H9 (cell line): Measurements from ENCODE around the gene DCDC1. TPM values are rescaled to one million over a fixed set of nuclear protein-coding genes. Genes with fewer than 3 reads are reported as not detected.

Experiments used
- DNase-seq: peaks from one replicate; pipeline ENCODE4 v3.0.0-alpha.2; 2017
- H2AFZ ChIP-seq: one replicate; pipeline ENCODE4 v1.6.1; 2013; ENCODE audit warnings: mild to moderate bottlenecking, low read length, control low read depth, moderate library complexity
- H2AK5ac ChIP-seq: 2 replicates; pipeline ENCODE4 v1.6.1; 2013; ENCODE audit warnings: low read length, control low read depth, mixed read lengths; ENCODE audit not compliant: insufficient read length
- H2BK120ac ChIP-seq: one replicate; pipeline ENCODE4 v1.6.1; 2013; ENCODE audit warnings: low read depth, mild to moderate bottlenecking, low read length, control low read depth, inconsistent platforms; ENCODE audit not compliant: poor library complexity, severe bottlenecking
- H2BK12ac ChIP-seq: 2 replicates; pipeline ENCODE4 v1.6.1; 2013; ENCODE audit warnings: low read length, control low read depth, mixed read lengths, low read depth; ENCODE audit not compliant: insufficient read length
- H2BK15ac ChIP-seq: 2 replicates; pipeline ENCODE4 v1.6.1; 2013; ENCODE audit warnings: low read depth, low read length, control low read depth
- H2BK20ac ChIP-seq: one replicate; pipeline ENCODE4 v1.6.1; 2013; ENCODE audit warnings: low read depth, mild to moderate bottlenecking, low read length, control low read depth, inconsistent platforms; ENCODE audit not compliant: poor library complexity, severe bottlenecking
- H2BK5ac ChIP-seq: 2 replicates; pipeline ENCODE4 v1.6.1; 2013; ENCODE audit warnings: low read length, control low read depth, mixed read lengths; ENCODE audit not compliant: insufficient read length
- H3K14ac ChIP-seq: 2 replicates; pipeline ENCODE4 v1.6.1; 2013; ENCODE audit warnings: low read length, control low read depth; ENCODE audit not compliant: insufficient read depth
- H3K18ac ChIP-seq: 2 replicates; pipeline ENCODE4 v1.6.1; 2013; ENCODE audit warnings: low read depth, mild to moderate bottlenecking, mixed read lengths, low read length, control low read depth; ENCODE audit not compliant: insufficient read length
- H3K23ac ChIP-seq: 2 replicates; pipeline ENCODE4 v1.6.1; 2013; ENCODE audit warnings: low read length, control low read depth, mixed read lengths, low read depth; ENCODE audit not compliant: insufficient read length
- H3K23me2 ChIP-seq: 2 replicates; pipeline ENCODE4 v1.6.1; 2013; ENCODE audit warnings: low read depth, mild to moderate bottlenecking, mixed read lengths, low read length, control low read depth; ENCODE audit not compliant: insufficient read length, poor library complexity, severe bottlenecking
- H3K27ac ChIP-seq: 2 replicates; pipeline ENCODE4 v1.5.1; 2013; ENCODE audit warnings: low read length, control low read depth, mixed read lengths, low read depth; ENCODE audit not compliant: insufficient read length
- H3K27me3 ChIP-seq: 2 replicates; pipeline ENCODE4 v1.6.1; 2013; ENCODE audit warnings: low read length, control low read depth, inconsistent platforms; ENCODE audit not compliant: insufficient read depth
- H3K4ac ChIP-seq: 2 replicates; pipeline ENCODE4 v1.6.1; 2013; ENCODE audit warnings: low read depth, mild to moderate bottlenecking, control low read depth, inconsistent platforms, low read length, moderate library complexity
- H3K4me1 ChIP-seq: 2 replicates; pipeline ENCODE4 v1.6.1; 2013; ENCODE audit warnings: low read length, control low read depth, inconsistent platforms; ENCODE audit not compliant: insufficient read depth
- H3K4me2 ChIP-seq: 2 replicates; pipeline ENCODE4 v1.6.1; 2013; ENCODE audit warnings: low read length, control low read depth, mixed read lengths; ENCODE audit not compliant: insufficient read length, insufficient read depth
- H3K56ac ChIP-seq: 2 replicates; pipeline ENCODE4 v1.6.1; 2013; ENCODE audit warnings: low read depth, mild to moderate bottlenecking, mixed read lengths, low read length, control low read depth; ENCODE audit not compliant: insufficient read length
- H3K79me1 ChIP-seq: 2 replicates; pipeline ENCODE4 v1.6.1; 2013; ENCODE audit warnings: low read depth, mild to moderate bottlenecking, moderate library complexity, low read length, control low read depth, inconsistent platforms; ENCODE audit not compliant: insufficient read depth, poor library complexity, severe bottlenecking
- H3K79me2 ChIP-seq: 2 replicates; pipeline ENCODE4 v1.6.1; 2013; ENCODE audit warnings: low read length, control low read depth, inconsistent platforms; ENCODE audit not compliant: insufficient read depth
- H3K9ac ChIP-seq: 2 replicates; pipeline ENCODE4 v1.6.1; 2013; ENCODE audit warnings: low read length, control low read depth, mixed read lengths; ENCODE audit not compliant: insufficient read length; ENCODE audit errors: extremely low read depth
- H3K9me3 ChIP-seq: one replicate; pipeline ENCODE4 v1.6.1; 2013; ENCODE audit warnings: low read depth, low read length, inconsistent platforms; ENCODE audit not compliant: control insufficient read depth
- H3T11ph ChIP-seq: one replicate; pipeline ENCODE4 v1.6.1; 2013; ENCODE audit warnings: mild to moderate bottlenecking, low read length, control low read depth, inconsistent platforms
- H4K20me1 ChIP-seq: one replicate; pipeline ENCODE4 v1.6.1; 2013; ENCODE audit not compliant: control insufficient read depth, insufficient read length, insufficient read depth
- H4K5ac ChIP-seq: 2 replicates; pipeline ENCODE4 v1.6.1; 2013; ENCODE audit warnings: low read depth, mild to moderate bottlenecking, mixed read lengths, low read length, control low read depth; ENCODE audit not compliant: insufficient read length
- H4K8ac ChIP-seq: replicated peaks from 2 replicates; pipeline ENCODE4 v1.6.1; 2013; ENCODE audit warnings: low read length, control low read depth, mixed read lengths, low read depth; ENCODE audit not compliant: insufficient read length
- H4K91ac ChIP-seq: 2 replicates; pipeline ENCODE4 v1.6.1; 2013; ENCODE audit warnings: low read depth, mild to moderate bottlenecking, moderate library complexity, mixed read lengths, low read length, control low read depth; ENCODE audit not compliant: insufficient read length
- H3K27ac Mint-ChIP-seq, 3 experiments: 2 replicates in 2 of 3; 3 replicates in 1 of 3; pipeline ENCODE4 v1.8.0; 2020 to 2021; ENCODE audit warnings: mixed read lengths in 3 of 3, mild to moderate bottlenecking in 1 of 3, moderate library complexity in 1 of 3
- H3K27me3 Mint-ChIP-seq: 2 replicates; pipeline ENCODE4 v1.8.0; 2021; ENCODE audit warnings: low read depth, mild to moderate bottlenecking, moderate library complexity, mixed read lengths
- H3K36me3 Mint-ChIP-seq, 3 experiments: 2 replicates in 2 of 3; 3 replicates in 1 of 3; pipeline ENCODE4 v1.8.0; 2020 to 2021; ENCODE audit warnings: low read depth in 3 of 3, mixed read lengths in 3 of 3; ENCODE audit not compliant: insufficient read depth in 1 of 3
- H3K4me1 Mint-ChIP-seq, 2 experiments: 2 replicates each; pipeline ENCODE4 v1.8.0; 2020; ENCODE audit warnings: mixed read lengths in 2 of 2
- H3K4me3 Mint-ChIP-seq, 2 experiments: 2 replicates in 1 of 2; 3 replicates in 1 of 2; pipeline ENCODE4 v1.8.0; 2020 to 2021; ENCODE audit warnings: mild to moderate bottlenecking in 2 of 2, mixed read lengths in 2 of 2, moderate library complexity in 1 of 2
- H3K9me3 Mint-ChIP-seq, 2 experiments: 2 replicates in 1 of 2; 3 replicates in 1 of 2; pipeline ENCODE4 v1.8.0; 2020; ENCODE audit warnings: mild to moderate bottlenecking in 2 of 2, mixed read lengths in 2 of 2, moderate library complexity in 1 of 2
- WGBS: extraction: QIAGEN DNeasy Blood & Tissue Kit; methylation state at CpG from one replicate; pipeline ENCODE4 v1.1.7; 2013; ENCODE audit warnings: missing lambda C conversion rate, low lambda C conversion rate, mixed read lengths; ENCODE audit not compliant: insufficient read length; ENCODE audit errors: extremely low coverage; 5-methylcytosine and 5-hydroxymethylcytosine counted together
- total RNA-seq: library from RNA; stranded (reverse); gene quantifications from 2 replicates; pipeline ENCODE4 v1.2.1, GENCODE V29; 2021
- TF ChIP-seq, protein P1 (sequence below): fragments of 200-600 bp; sonication (generic); conservative IDR thresholded peaks from 3 replicates; pipeline ENCODE4 v1.8.0; 2021; ENCODE audit warnings: antibody characterized with exemption, mild to moderate bottlenecking

Gene DCDC1
- total RNA-seq, 1 experiment from 2014 or later, result 0.09 TPM

DNA sequence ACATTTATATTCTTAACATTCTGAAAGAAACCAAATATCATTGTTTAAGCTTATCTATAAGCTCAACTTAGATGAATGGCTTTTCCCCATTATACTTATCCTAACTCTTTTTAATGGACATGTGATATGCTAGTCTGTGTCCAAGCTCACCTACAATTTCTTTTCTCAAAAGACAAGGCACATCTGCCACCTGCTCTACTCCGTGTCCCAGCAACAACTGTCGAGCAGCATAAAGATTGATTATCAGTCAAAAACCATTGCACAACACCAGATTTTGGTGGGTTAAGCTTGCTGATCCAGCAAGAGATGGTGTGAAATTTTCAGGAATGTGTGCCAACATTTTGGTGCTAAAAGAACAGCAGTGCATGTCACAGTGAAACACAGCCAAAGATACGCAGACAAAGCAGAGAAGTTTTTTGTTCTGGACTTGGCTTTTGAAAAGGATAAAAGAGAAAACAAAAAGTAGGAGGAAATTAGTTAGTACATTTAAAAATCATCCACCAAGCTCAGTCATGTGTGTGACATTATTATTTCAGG is 65.8 kb downstream of the DCDC1 start:
- H2AFZ ChIP-seq, result no peak overlapping the region
- H3K4me2 ChIP-seq, result no peak overlapping the region
- Mint-ChIP-seq H3K27ac (no peak overlapping the region; a peak in 1 of 7 replicates), H3K27me3 (no peaks in the 10 kb centered on the region), H3K4me3 (no peak overlapping the region), H3K9me3 (no peaks in the 10 kb centered on the region), H3K36me3 (no peaks in the 10 kb centered on the region), H3K4me1 (peaks cover 0 to under 1% of the 10 kb centered on the region in 2 experiments; a peak in 1 of 4 replicates)
- H2BK12ac ChIP-seq, result no peak overlapping the region
- no peak overlapping the region for H2BK120ac ChIP-seq
- no peak overlapping the region for H3K27ac ChIP-seq
- H3K79me1 ChIP-seq, result no peaks in the 10 kb centered on the region
- H2BK15ac ChIP-seq, result no peak overlapping the region
- TF ChIP-seq, protein P1, sequence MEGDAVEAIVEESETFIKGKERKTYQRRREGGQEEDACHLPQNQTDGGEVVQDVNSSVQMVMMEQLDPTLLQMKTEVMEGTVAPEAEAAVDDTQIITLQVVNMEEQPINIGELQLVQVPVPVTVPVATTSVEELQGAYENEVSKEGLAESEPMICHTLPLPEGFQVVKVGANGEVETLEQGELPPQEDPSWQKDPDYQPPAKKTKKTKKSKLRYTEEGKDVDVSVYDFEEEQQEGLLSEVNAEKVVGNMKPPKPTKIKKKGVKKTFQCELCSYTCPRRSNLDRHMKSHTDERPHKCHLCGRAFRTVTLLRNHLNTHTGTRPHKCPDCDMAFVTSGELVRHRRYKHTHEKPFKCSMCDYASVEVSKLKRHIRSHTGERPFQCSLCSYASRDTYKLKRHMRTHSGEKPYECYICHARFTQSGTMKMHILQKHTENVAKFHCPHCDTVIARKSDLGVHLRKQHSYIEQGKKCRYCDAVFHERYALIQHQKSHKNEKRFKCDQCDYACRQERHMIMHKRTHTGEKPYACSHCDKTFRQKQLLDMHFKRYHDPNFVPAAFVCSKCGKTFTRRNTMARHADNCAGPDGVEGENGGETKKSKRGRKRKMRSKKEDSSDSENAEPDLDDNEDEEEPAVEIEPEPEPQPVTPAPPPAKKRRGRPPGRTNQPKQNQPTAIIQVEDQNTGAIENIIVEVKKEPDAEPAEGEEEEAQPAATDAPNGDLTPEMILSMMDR, result no peak
- no peak overlapping the region for H2BK5ac ChIP-seq
- H4K20me1 ChIP-seq, result no peaks in the 10 kb centered on the region
- no CpG with 5 or more reads among the region's 3 CpGs for WGBS
- no peak overlapping the region for H4K8ac ChIP-seq
- H3T11ph ChIP-seq, result no peak overlapping the region
- no peaks in the 10 kb centered on the region for H3K27me3 ChIP-seq
- no peak overlapping the region for H3K4ac ChIP-seq
- no peak overlapping the region for H3K14ac ChIP-seq
- H2BK20ac ChIP-seq, result no peak overlapping the region
- no peak overlapping the region for H4K91ac ChIP-seq
- no peak overlapping the region for H3K56ac ChIP-seq
- no peak overlapping the region for H4K5ac ChIP-seq
- H3K18ac ChIP-seq, result no peak overlapping the region
- no peak for DNase-seq
- H3K4me1 ChIP-seq, result no peaks in the 10 kb centered on the region
- no peaks in the 10 kb centered on the region for H3K9me3 ChIP-seq
- no peaks in the 10 kb centered on the region for H3K79me2 ChIP-seq
- no peak overlapping the region for H2AK5ac ChIP-seq
- H3K23me2 ChIP-seq, result no peaks in the 10 kb centered on the region
- no peak overlapping the region for H3K9ac ChIP-seq
- no peak overlapping the region for H3K23ac ChIP-seq
